RWPE2 (cell line): Measurements from ENCODE around the gene SPAG6.
A peak's percentile ranks its signal among the peaks of the same experiment; 100 is the strongest.

ENCODE experiments used
- ATAC-seq: fragments of 200-7000 bp; cut with Tn5 transposase; 3 replicates; pipeline ENCODE4 v1.9.1; 2021; ENCODE audit warnings: low read depth
- DNase-seq: peaks from one replicate; pipeline ENCODE4 v3.0.0-alpha.2; 2020; ENCODE audit warnings: low spot score
- H3K27ac ChIP-seq: fragments of 450-650 bp; 2 replicates; pipeline ENCODE4 v1.5.1; 2017; ENCODE audit warnings: mild to moderate bottlenecking; ENCODE audit not compliant: poor library complexity, severe bottlenecking
- H3K27me3 ChIP-seq: fragments of 250-450 bp; sonication (Bioruptor Pico); 2 replicates; pipeline ENCODE4 v1.5.1; 2021; ENCODE audit warnings: mild to moderate bottlenecking, moderate library complexity; ENCODE audit not compliant: insufficient read depth, poor library complexity, severe bottlenecking
- H3K36me3 ChIP-seq: fragments of 250-450 bp; sonication (Bioruptor Pico); 2 replicates; pipeline ENCODE4 v1.5.1; 2020; ENCODE audit warnings: low read depth, mild to moderate bottlenecking, moderate library complexity
- H3K4me1 ChIP-seq: fragments of 250-450 bp; sonication (Bioruptor Pico); 2 replicates; pipeline ENCODE4 v1.5.1; 2021; ENCODE audit warnings: mild to moderate bottlenecking, moderate library complexity; ENCODE audit not compliant: insufficient read depth, poor library complexity, severe bottlenecking
- H3K4me3 ChIP-seq: fragments of 250-450 bp; sonication (Bioruptor Pico); 2 replicates; pipeline ENCODE4 v1.5.1; 2021; ENCODE audit warnings: mild to moderate bottlenecking, moderate library complexity; ENCODE audit not compliant: severe bottlenecking
- H3K9me3 ChIP-seq: fragments of 250-450 bp; sonication (Bioruptor Pico); 2 replicates; pipeline ENCODE4 v1.5.1; 2021; ENCODE audit warnings: mild to moderate bottlenecking, moderate library complexity; ENCODE audit not compliant: severe bottlenecking
- CTCF ChIP-seq: fragments of 450-650 bp; IDR thresholded peaks from one replicate; pipeline ENCODE4 v1.5.1; 2017; ENCODE audit warnings: mild to moderate bottlenecking, moderate library complexity; ENCODE audit not compliant: poor library complexity, severe bottlenecking

The SPAG6 gene

DNA sequence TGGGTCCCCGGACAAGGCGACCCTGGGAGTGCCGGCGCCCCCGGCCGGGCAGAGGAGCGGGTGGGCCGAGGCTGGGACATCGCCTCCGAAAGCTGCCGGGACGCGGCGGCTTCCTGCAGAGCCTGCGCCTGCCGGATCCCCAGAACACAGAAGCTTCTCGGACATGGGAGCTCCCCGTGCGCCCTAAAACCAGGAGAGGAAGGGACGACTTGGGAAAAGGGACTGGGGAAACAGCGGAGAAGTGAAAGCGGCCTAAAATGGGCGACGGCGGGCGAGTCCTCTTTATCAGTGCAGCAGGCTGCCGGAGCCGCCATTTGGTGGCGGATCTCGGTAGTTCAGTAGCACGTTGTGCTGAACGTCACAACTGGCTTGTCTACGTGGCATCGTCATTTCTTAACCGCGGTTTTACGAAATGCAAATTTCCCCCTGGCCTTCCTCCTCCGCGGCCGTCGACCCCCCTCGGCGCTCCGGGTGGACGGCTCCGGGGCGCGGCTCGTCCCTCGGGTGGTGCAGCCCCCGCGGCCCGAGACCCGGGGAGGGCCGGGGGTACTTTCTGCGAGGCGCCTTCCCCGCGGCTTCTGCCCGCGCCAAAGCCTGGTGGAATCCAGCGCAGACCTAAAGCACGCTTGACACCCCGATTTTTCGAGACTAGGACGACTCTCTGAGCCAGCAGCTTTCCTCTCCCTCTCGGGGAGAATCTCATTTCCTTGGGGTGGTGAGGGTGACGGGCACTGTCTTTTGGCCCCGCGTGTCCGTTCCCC is 9.9 kb upstream of the SPAG6 start:
- Histone ChIP-seq H3K27me3 (peaks cover 66% of the 10 kb centered on the region), H3K36me3 (peaks cover 8% of the 10 kb centered on the region), H3K9me3 (peaks cover 3% of the 10 kb centered on the region), H3K4me3 (peak overlapping the region; percentile 28), H3K27ac (no peak overlapping the region), H3K4me1 (peaks cover 10% of the 10 kb centered on the region)
- DNase-seq (no peak), ATAC-seq (peak; percentile 37; the same call in 1 of the 3 replicates)
- no peak for TF ChIP-seq CTCF

GRCh38 chr10:22338185-22338900 is 7.0 kb upstream of the SPAG6 start:
- Histone ChIP-seq H3K27me3 (peaks cover 89% of the 10 kb centered on the region), H3K4me3 (no peak overlapping the region), H3K4me1 (peaks cover 10% of the 10 kb centered on the region), H3K27ac (no peak overlapping the region), H3K36me3 (no peaks in the 10 kb centered on the region), H3K9me3 (no peaks in the 10 kb centered on the region)
- no peak for ATAC-seq
- no peak for TF ChIP-seq CTCF
- no peak for DNase-seq

GRCh38 chr10:22338931-22339330 is 6.4 kb upstream of the SPAG6 start:
- no peak overlapping the region for H3K27ac ChIP-seq
- H3K4me1 ChIP-seq = peaks cover 10% of the 10 kb centered on the region
- H3K9me3 ChIP-seq = no peaks in the 10 kb centered on the region
- ATAC-seq (no peak), DNase-seq (no peak)
- H3K4me3 ChIP-seq = no peak overlapping the region
- H3K36me3 ChIP-seq = no peaks in the 10 kb centered on the region
- peaks cover 91% of the 10 kb centered on the region for H3K27me3 ChIP-seq
- no peak for TF ChIP-seq CTCF

- H3K9me3 ChIP-seq = no peaks in the 10 kb centered on the region
- H3K4me3 ChIP-seq = peak overlapping the region; percentile 91
- H3K4me1 ChIP-seq = peaks cover 10% of the 10 kb centered on the region
- H3K27ac ChIP-seq = peak overlapping the region; percentile 30
- DNase-seq = no peak
- no peaks in the 10 kb centered on the region for H3K36me3 ChIP-seq
- peaks cover 91% of the 10 kb centered on the region for H3K27me3 ChIP-seq
- TF ChIP-seq CTCF = no peak
- no peak for ATAC-seq
Observed at GRCh38 chr10:22339761-22340328, 5.5 kb upstream of the SPAG6 start.
